GM21447 (cell line): Measurements from ENCODE around the gene SEMA3G.
A peak's percentile ranks its signal among the peaks of the same experiment; 100 is the strongest.

Experiments
- ATAC-seq: cut with Tn5 transposase; IDR thresholded peaks from one replicate; pipeline ENCODE4 v1.9.1; 2021; ENCODE audit not compliant: unreplicated experiment

The SEMA3G gene

GRCh38 chr3:52444860-52445793, at the start of gene SEMA3G:
Gene SEMA3G, minus strand, starts transcription at chr3:52445103. Its CDS starts 76 bp downstream, at chr3:52445027.
- ATAC-seq = peak; percentile 88

- no peak for ATAC-seq
Observed at GRCh38 chr3:52494445-52494844, 49.5 kb upstream of the SEMA3G start.

- no peak for ATAC-seq
Observed at GRCh38 chr3:52493232-52494017, 48.5 kb upstream of the SEMA3G start.

- ATAC-seq = no peak
Observed at GRCh38 chr3:52492059-52492458, 47.2 kb upstream of the SEMA3G start.

- ATAC-seq = no peak
Observed at GRCh38 chr3:52490939-52491526, 46.1 kb upstream of the SEMA3G start.

- ATAC-seq = no peak
Observed at GRCh38 chr3:52490035-52490938, 45.4 kb upstream of the SEMA3G start.

GRCh38 chr3:52489453-52489852, 44.5 kb upstream of the SEMA3G start:
- no peak for ATAC-seq

GRCh38 chr3:52488746-52489145, 43.8 kb upstream of the SEMA3G start:
- ATAC-seq = no peak

- ATAC-seq = no peak
Observed at GRCh38 chr3:52487788-52488691, 43.1 kb upstream of the SEMA3G start.

- no peak for ATAC-seq
Observed at GRCh38 chr3:52487050-52487787, 42.3 kb upstream of the SEMA3G start.

- ATAC-seq = no peak
Observed at GRCh38 chr3:52484680-52485461, 40.0 kb upstream of the SEMA3G start.

GRCh38 chr3:52483577-52484381, 38.9 kb upstream of the SEMA3G start:
- no peak for ATAC-seq

GRCh38 chr3:52483081-52483480, 38.2 kb upstream of the SEMA3G start:
- ATAC-seq = no peak

- no peak for ATAC-seq
Observed at GRCh38 chr3:52481819-52482521, 37.1 kb upstream of the SEMA3G start.

GRCh38 chr3:52480768-52481715, 36.1 kb upstream of the SEMA3G start:
- ATAC-seq = no peak
